ENCODE results near the gene DHRS11.

The DHRS11 gene, protein sequence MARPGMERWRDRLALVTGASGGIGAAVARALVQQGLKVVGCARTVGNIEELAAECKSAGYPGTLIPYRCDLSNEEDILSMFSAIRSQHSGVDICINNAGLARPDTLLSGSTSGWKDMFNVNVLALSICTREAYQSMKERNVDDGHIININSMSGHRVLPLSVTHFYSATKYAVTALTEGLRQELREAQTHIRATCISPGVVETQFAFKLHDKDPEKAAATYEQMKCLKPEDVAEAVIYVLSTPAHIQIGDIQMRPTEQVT

DNA sequence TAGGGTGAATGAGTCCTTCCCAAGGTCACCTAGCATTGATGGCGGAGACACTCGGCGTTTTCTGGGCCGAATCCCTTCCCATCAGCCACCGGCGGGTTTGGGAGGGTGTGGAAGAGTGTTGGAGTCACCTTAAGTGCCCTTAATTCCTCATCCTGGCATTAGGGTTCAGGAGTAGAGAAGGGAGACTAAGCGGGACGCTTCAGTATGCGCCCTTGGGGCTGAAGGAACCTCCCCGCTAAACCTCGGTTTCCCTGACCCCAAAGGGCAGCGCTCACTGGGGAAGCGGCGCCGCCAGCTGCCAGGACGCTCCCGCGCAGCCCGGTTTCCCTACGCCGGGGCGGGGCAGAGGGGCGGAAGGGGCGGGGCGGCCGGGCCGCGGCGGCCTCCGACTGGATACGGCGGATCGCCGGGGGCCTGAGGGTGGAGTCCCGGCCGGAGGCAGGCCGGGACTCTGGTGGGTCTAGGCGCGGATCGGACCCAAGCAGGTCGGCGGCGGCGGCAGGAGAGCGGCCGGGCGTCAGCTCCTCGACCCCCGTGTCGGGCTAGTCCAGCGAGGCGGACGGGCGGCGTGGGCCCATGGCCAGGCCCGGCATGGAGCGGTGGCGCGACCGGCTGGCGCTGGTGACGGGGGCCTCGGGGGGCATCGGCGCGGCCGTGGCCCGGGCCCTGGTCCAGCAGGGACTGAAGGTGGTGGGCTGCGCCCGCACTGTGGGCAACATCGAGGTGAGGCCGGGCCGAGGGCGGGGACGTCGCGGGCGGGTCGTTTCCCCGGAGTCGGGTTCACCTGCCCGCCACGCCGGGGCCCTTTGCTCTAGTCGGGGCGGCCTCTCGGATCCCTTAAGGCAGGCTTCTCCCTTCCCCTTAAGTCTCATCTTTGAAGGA, at the start of gene DHRS11:
TSS of gene DHRS11 (plus strand) at position 446 of the 882 bp plus-strand sequence. CDS start at position 577, 131 bp downstream.
- peak; percentile 83 for DNase-seq (ENCODE audit: low spot score)

DNA sequence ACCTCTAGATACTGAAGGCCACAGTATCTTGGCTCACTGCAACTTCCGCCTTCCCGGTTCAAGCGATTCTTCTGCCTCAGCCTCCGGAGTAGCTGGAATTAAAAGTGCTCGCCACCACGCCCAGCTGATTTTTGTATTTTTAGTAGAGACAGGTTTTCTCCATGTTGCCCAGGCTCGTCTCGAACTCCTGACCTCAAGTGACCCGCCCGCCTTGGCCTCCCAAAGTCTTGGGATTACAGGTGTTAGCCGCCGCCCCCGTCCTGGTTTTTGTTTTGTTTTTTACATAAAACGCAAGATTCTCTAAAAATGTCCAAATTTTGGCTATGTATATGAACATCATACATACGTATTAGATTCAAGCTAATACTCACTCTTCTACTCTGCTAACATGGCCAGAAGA, 48.9 kb upstream of the DHRS11 start:
- DNase-seq (ENCODE audit: low spot score) = no peak

DNA sequence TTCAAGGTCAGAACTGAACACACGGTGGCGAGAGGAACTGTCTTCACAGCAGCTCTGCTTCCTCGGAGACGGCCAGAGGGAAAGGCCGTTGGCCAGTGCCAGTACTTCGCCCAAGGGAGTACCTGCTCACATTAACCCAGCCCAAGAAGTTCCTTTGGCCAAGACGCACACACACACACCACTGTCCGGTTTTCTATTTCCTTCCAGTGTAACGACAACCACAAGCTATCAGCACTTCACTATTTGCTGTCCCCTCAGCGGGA, 47.7 kb upstream of the DHRS11 start:
- DNase-seq (ENCODE audit: low spot score) = peak; percentile 43

DNA sequence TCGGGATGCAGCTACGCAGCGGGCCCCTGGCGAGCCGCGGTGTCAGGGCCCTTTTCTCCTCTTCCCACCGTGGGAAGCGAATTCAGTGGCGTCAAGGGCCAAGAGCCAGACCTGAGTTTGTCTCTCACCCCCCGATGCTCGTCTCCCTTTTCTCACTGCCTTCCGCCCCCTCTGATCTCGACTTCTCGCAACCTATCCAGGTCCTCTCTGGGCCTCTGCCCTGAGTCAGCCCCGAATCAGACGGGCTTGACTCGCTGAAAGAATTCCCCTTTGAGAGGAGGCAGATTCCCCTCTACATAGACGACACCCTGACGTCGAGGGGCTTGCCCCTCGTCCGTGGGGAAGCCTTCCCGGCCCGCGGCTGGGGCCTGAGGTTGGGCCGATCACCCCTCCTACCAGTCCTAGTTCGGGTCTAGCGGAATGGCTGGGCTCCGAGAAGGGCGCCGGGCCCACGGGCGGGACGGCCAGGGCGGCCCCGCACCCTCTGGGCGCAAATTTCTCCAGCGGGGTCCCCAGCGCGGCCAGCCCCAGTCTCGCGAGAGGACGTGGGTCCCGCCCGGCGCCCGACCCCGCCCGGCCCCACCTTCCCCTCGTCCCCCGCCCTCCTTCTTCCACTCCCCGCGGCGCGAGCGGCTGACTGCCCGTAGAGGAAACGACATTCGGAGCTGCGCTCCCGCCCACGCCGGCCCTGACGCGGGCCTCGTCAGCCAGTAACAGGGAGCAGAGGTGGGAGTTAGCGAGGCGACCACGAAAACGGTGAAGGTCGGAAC, 47.2 kb upstream of the DHRS11 start, which contains the start of gene GGNBP2:
TSS of gene GGNBP2 (plus strand) at position 613 of the 770 bp plus-strand sequence. CDS start 806 bp downstream, outside the sequence.
- peak; percentile 92 for DNase-seq (ENCODE audit: low spot score)

DNA sequence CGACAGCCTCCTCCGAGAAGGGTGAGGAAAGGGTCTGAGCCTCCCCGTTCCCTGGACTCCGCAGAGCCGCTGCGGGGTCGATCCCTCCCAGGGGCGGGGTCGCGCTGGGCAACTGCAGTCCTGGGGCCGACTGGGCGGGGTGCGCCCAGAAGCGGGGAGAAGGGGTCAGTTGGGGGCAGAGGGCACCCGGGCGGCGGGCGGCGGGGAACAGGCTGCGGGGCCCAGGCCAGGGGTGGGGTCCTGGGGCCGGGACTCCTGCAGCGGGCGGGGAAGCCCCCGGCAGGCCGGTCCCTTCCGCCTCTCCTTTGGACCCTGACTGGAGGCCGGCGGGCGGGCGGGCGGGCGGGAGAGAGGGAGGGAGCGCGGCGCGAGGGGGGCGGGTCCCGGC, 46.6 kb upstream of the DHRS11 start:
- no peak for DNase-seq (ENCODE audit: low spot score)

- DNase-seq (ENCODE audit: low spot score) = peak; percentile 97
Measured at GRCh38 chr17:36545465-36546417, 45.9 kb upstream of the DHRS11 start.

GRCh38 chr17:36546418-36547093, 45.1 kb upstream of the DHRS11 start:
- DNase-seq (ENCODE audit: low spot score) = no peak

GRCh38 chr17:36547776-36548175, 43.9 kb upstream of the DHRS11 start:
- no peak for DNase-seq (ENCODE audit: low spot score)

DNA sequence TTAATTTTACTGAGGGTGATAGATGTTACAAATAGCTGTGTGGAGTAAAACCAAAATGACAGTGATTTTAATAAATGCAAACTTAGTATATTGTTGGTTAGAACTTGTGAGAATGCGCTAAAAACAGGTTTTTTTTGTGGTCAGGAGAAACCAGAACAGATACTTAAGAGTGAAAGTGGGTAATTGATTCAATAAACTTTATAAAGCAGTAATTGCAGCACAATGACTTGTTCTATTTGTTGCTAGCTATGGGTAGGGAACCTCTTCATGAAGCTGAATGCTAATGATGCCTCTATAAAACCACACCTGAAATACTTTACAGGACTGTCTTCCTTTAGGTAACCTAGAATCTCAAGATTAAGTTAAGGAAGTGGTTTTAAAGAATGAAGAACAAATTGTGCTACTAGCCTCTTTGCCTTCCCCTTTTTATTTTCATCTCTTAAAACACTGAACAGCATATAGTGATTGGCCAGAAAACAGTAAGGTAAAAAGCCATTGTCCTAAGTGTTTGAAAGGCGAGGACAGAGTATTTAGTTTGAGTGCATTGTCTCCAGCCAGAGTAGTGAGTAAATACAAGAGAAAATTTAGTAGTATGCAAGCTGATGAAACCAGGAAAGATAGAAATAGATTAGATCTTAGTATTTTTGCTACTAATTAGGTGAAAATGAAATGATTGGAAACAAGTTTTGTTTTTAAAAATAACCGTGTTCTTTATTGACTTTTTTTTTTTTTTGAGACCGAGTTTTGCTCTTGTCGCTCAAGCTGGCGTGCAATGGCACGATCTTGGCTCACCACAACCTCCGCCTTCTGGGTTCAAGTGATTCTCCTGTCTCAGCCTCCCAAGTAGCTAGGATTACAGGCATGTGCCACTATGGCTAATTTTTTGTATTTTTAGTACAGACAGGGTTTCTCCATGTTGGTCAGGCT, 40.9 kb upstream of the DHRS11 start:
- DNase-seq (ENCODE audit: low spot score) = no peak

DNA sequence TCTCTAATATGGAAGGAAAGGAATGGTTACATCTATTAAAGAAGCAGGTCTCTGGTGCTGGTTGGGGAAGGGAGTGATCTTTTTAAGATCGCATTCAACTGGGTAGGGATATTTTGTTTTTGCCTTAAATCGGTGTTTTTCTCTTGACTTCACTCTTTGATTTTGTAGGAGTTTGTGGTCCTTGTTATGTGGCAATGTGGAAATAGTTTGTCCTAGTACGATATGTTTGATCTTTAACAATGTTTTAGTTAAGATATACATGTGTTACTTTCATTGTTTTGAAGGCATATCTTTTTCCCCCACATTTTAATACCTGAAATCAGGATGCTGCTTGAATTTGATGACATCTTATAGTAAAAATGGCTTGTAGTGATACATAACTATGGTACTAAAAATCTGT, 38.2 kb upstream of the DHRS11 start:
- no peak for DNase-seq (ENCODE audit: low spot score)

DNA sequence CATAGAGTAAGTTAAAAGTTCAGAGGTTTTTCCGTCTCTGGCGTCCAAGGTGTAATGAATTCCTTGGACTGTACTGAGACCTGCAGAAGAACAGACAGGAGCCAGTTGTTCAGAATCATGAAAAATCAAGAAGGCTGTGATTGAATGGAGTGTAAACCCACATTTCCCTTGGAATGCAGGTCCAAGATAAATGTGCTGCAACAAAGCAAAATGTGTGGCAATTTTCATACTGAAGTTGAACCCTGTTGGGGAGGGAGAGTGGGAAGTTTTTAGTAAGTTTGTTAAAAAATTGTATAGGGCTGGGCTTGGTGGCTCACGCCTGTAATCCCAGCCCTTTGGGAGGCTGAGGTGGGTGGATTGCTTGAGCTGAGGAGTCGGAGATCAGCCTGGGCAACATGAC, 25.6 kb upstream of the DHRS11 start:
- DNase-seq (ENCODE audit: low spot score) = no peak

GRCh38 chr17:36575028-36575427, 16.7 kb upstream of the DHRS11 start:
- DNase-seq (ENCODE audit: low spot score) = no peak

GRCh38 chr17:36576793-36577192, 14.9 kb upstream of the DHRS11 start:
- DNase-seq (ENCODE audit: low spot score) = no peak

DNA sequence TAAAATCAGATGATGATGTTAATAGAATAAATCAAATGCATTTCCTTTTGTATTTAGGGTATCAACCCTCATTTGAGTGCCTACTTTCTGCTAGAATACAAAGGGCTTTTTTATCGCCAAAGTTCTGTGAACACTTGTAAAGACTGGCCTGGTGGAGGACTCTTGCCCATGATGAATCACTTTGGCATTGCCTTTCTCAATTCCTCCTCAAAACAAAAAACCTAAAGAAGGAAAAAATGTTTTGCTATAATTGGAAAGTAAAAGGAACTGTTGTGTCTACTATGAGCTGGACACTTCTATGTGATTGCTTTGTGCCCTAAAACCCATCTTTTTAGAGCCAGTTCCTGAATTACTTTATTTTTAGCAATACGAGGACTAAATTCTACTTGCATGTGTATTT, 13.0 kb upstream of the DHRS11 start:
- DNase-seq (ENCODE audit: low spot score) = no peak

GRCh38 chr17:36583787-36584186, 7.9 kb upstream of the DHRS11 start:
- DNase-seq (ENCODE audit: low spot score) = no peak

GRCh38 chr17:36586138-36586537, 5.5 kb upstream of the DHRS11 start:
- no peak for DNase-seq (ENCODE audit: low spot score)

GRCh38 chr17:36590082-36590481, 1.6 kb upstream of the DHRS11 start:
- no peak for DNase-seq (ENCODE audit: low spot score)

GRCh38 chr17:36592316-36592715, 637 bp downstream of the DHRS11 start:
- DNase-seq (ENCODE audit: low spot score) = peak; percentile 27

DNA sequence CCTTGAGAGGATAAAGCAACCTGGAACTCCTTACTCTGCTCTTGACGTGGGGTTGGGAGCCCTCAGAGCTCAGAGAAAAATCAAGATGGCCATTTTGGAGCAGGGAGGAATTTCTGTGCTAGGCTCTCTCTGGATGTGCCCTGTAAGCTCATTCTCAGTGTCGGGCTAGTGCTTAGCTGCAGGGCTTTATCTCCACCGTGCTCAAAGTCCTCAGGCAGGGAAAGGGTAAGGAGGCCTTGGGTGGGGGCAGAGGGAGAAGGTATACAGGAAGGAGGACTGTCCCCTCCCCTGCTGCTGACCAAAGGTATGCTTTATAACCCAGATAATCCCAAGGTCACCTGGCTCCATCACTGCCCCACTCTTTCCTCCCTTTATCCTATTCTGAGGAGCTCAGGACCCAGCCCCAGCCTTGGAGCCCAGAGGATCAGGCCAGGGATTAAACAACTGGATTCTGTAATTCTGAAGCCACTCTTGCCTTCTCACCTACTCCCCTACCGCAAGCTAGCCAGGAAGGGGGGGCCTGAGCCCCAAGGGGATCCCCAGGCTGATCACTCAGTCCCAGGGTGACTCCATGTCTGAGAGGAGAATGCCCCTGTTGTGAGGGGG, 1.1 kb downstream of the DHRS11 start:
- DNase-seq (ENCODE audit: low spot score) = no peak
